ENCODE results near the gene CALN1. TPM values are rescaled to one million over a fixed set of nuclear protein-coding genes. Genes with fewer than 3 reads are reported as not detected.

CALN1 gene
- total RNA-seq, 1 experiment from 2014 or later, result not detected

GRCh38 chr7:71772779-71773178 lies 639.4 kb downstream of the CALN1 start:
- no peaks in the 10 kb centered on the region for H4K20me1 ChIP-seq (ENCODE audit: insufficient read depth, low read depth, low read length)

DNA sequence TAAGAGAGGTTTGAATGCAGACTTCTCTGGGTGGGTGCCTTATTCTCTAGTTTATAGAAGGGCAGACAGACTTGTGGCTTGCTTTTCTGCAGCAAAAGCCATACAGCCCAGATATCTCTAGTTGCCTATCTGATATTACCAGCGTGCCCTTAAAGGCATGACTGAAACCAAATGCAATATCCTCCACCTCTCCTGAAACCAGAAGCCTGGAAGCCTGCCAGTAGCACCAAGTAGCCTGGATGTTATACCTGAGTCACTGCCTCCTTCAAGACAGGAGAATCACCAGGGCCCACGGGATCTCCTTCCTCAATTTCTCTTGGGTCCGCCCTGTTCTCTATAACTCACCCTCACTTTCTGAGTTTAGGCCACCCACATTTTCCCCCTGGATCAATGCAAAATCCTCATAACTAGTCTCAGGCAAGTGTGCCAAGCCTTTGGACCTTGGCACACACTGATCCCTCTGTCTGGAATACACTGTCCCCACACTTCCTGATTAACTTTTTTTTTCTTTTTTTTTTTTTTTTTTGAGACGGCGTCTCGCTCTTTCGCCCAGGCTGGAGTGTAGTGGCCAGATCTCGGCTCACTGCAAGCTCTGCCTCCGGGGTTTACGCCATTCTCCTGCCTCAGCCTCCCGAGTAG lies 641.8 kb downstream of the CALN1 start:
- no peaks in the 10 kb centered on the region for H3K9me2 ChIP-seq (replicated peaks; ENCODE audit: insufficient read depth, low read length)
- no peak overlapping the region for H3K27ac ChIP-seq (ENCODE audit: low read length)
- no peak overlapping the region for H3K9ac ChIP-seq (ENCODE audit: low read length)
- no peaks in the 10 kb centered on the region for H3K27me3 ChIP-seq (ENCODE audit: low read length)
- H3K4me2 ChIP-seq (ENCODE audit: low read depth, low read length, poor library complexity, severe bottlenecking), result no peak overlapping the region
- no peaks in the 10 kb centered on the region for H3K36me3 ChIP-seq (ENCODE audit: insufficient read depth, low read length)
- no peaks in the 10 kb centered on the region for H3K79me2 ChIP-seq (ENCODE audit: low read length)
- H3K4me3 ChIP-seq (ENCODE audit: low read length), result no peak overlapping the region
- no peaks in the 10 kb centered on the region for H3K9me3 ChIP-seq (ENCODE audit: low read length)
- H4K20me1 ChIP-seq (ENCODE audit: insufficient read depth, low read depth, low read length), result no peaks in the 10 kb centered on the region
- H3K4me1 ChIP-seq (ENCODE audit: low read length), result no peaks in the 10 kb centered on the region
- no peak overlapping the region for H2AFZ ChIP-seq (ENCODE audit: low read length)
- no peak for DNase-seq

More at GRCh38 chr7:71772779-71773178, 639.4 kb downstream of the CALN1 start:
- H3K27me3 ChIP-seq (ENCODE audit: low read length), result no peaks in the 10 kb centered on the region
- no peaks in the 10 kb centered on the region for H3K9me3 ChIP-seq (ENCODE audit: low read length)
- H3K4me1 ChIP-seq (ENCODE audit: low read length), result no peaks in the 10 kb centered on the region
- no peak overlapping the region for H3K4me2 ChIP-seq (ENCODE audit: low read depth, low read length, poor library complexity, severe bottlenecking)
- no peaks in the 10 kb centered on the region for H3K79me2 ChIP-seq (ENCODE audit: low read length)
- no peaks in the 10 kb centered on the region for H3K36me3 ChIP-seq (ENCODE audit: insufficient read depth, low read length)
- H3K9ac ChIP-seq (ENCODE audit: low read length), result no peak overlapping the region
- DNase-seq, result no peak
- H3K4me3 ChIP-seq (ENCODE audit: low read length), result no peak overlapping the region
- no peaks in the 10 kb centered on the region for H3K9me2 ChIP-seq (replicated peaks; ENCODE audit: insufficient read depth, low read length)
- no peak overlapping the region for H3K27ac ChIP-seq (ENCODE audit: low read length)
- no peak overlapping the region for H2AFZ ChIP-seq (ENCODE audit: low read length)

GRCh38 chr7:71769326-71769725 lies 642.8 kb downstream of the CALN1 start:
- Histone ChIP-seq H3K36me3 (ENCODE audit: insufficient read depth, low read length) (no peaks in the 10 kb centered on the region), H3K4me1 (ENCODE audit: low read length) (no peaks in the 10 kb centered on the region), H2AFZ (ENCODE audit: low read length) (no peak overlapping the region), H3K4me2 (ENCODE audit: low read depth, low read length, poor library complexity, severe bottlenecking) (no peak overlapping the region), H3K79me2 (ENCODE audit: low read length) (no peaks in the 10 kb centered on the region), H3K27ac (ENCODE audit: low read length) (no peak overlapping the region), H3K27me3 (ENCODE audit: low read length) (no peaks in the 10 kb centered on the region), H3K4me3 (ENCODE audit: low read length) (no peak overlapping the region), H4K20me1 (ENCODE audit: insufficient read depth, low read depth, low read length) (no peaks in the 10 kb centered on the region), H3K9ac (ENCODE audit: low read length) (no peak overlapping the region), H3K9me3 (ENCODE audit: low read length) (peaks cover 4% of the 10 kb centered on the region), H3K9me2 (replicated peaks; ENCODE audit: insufficient read depth, low read length) (no peaks in the 10 kb centered on the region)
- no peak for DNase-seq

DNA sequence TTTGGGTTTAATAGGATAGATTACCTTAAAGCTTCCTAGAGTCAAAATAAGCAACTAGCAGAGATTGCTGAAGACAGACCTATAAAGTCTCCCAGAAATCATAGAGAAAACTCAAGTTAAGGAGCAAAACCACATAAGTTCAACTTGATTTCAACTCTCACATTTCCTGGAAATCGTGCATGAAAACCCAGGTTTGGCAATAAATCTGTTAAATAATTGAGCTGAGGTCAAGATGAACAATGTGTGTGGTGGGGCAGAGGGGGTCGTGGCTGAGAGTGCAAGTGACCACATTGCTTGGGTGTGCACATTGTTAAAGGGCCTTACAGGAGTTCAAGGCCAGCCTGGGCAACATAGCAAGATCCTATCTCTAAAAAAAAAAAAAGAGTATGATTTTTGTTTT lies 643.7 kb downstream of the CALN1 start:
- Histone ChIP-seq H3K27me3 (ENCODE audit: low read length) (no peaks in the 10 kb centered on the region), H3K4me3 (ENCODE audit: low read length) (no peak overlapping the region), H3K9me3 (ENCODE audit: low read length) (peaks cover 4% of the 10 kb centered on the region), H3K9me2 (replicated peaks; ENCODE audit: insufficient read depth, low read length) (no peaks in the 10 kb centered on the region), H3K36me3 (ENCODE audit: insufficient read depth, low read length) (no peaks in the 10 kb centered on the region), H2AFZ (ENCODE audit: low read length) (no peak overlapping the region), H4K20me1 (ENCODE audit: insufficient read depth, low read depth, low read length) (no peaks in the 10 kb centered on the region), H3K9ac (ENCODE audit: low read length) (no peak overlapping the region), H3K79me2 (ENCODE audit: low read length) (no peaks in the 10 kb centered on the region), H3K4me1 (ENCODE audit: low read length) (no peaks in the 10 kb centered on the region), H3K27ac (ENCODE audit: low read length) (no peak overlapping the region), H3K4me2 (ENCODE audit: low read depth, low read length, poor library complexity, severe bottlenecking) (no peak overlapping the region)
- DNase-seq, result no peak

DNA sequence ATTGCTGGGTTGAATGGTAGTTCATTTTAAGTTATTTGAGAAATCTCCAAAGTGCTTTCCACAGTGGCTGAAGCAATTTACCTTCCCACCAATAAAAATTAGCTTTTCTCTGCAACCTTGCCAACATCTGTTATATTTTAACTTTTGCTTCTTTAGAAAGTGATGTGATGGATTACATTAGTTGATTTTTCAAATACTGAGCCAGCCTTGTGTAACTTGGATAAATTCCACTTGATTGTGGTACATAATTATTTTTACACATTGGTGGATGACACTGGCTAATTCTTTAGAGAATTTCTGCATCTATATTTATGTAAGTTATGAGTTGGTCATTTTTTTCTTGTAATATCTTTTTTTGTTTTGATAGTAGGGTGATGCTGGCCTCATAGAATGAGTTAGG lies 646.1 kb downstream of the CALN1 start:
- no peak overlapping the region for H3K4me2 ChIP-seq (ENCODE audit: low read depth, low read length, poor library complexity, severe bottlenecking)
- H4K20me1 ChIP-seq (ENCODE audit: insufficient read depth, low read depth, low read length), result no peaks in the 10 kb centered on the region
- no peaks in the 10 kb centered on the region for H3K4me1 ChIP-seq (ENCODE audit: low read length)
- H3K9me3 ChIP-seq (ENCODE audit: low read length), result peaks cover 9% of the 10 kb centered on the region
- H3K79me2 ChIP-seq (ENCODE audit: low read length), result no peaks in the 10 kb centered on the region
- DNase-seq, result no peak
- H3K9ac ChIP-seq (ENCODE audit: low read length), result no peak overlapping the region
- H3K4me3 ChIP-seq (ENCODE audit: low read length), result no peak overlapping the region
- no peaks in the 10 kb centered on the region for H3K9me2 ChIP-seq (replicated peaks; ENCODE audit: insufficient read depth, low read length)
- no peaks in the 10 kb centered on the region for H3K36me3 ChIP-seq (ENCODE audit: insufficient read depth, low read length)
- no peak overlapping the region for H2AFZ ChIP-seq (ENCODE audit: low read length)
- no peak overlapping the region for H3K27ac ChIP-seq (ENCODE audit: low read length)
- H3K27me3 ChIP-seq (ENCODE audit: low read length), result no peaks in the 10 kb centered on the region

- Histone ChIP-seq H4K20me1 (ENCODE audit: insufficient read depth, low read depth, low read length) (no peaks in the 10 kb centered on the region), H2AFZ (ENCODE audit: low read length) (no peak overlapping the region), H3K4me2 (ENCODE audit: low read depth, low read length, poor library complexity, severe bottlenecking) (no peak overlapping the region), H3K4me3 (ENCODE audit: low read length) (no peak overlapping the region), H3K79me2 (ENCODE audit: low read length) (no peaks in the 10 kb centered on the region), H3K27me3 (ENCODE audit: low read length) (no peaks in the 10 kb centered on the region), H3K9me2 (replicated peaks; ENCODE audit: insufficient read depth, low read length) (no peaks in the 10 kb centered on the region), H3K27ac (ENCODE audit: low read length) (no peak overlapping the region), H3K9ac (ENCODE audit: low read length) (no peak overlapping the region), H3K9me3 (ENCODE audit: low read length) (peaks cover 9% of the 10 kb centered on the region), H3K36me3 (ENCODE audit: insufficient read depth, low read length) (no peaks in the 10 kb centered on the region), H3K4me1 (ENCODE audit: low read length) (no peaks in the 10 kb centered on the region)
- DNase-seq, result no peak
Observed at GRCh38 chr7:71761336-71761735, 650.8 kb downstream of the CALN1 start.

DNA sequence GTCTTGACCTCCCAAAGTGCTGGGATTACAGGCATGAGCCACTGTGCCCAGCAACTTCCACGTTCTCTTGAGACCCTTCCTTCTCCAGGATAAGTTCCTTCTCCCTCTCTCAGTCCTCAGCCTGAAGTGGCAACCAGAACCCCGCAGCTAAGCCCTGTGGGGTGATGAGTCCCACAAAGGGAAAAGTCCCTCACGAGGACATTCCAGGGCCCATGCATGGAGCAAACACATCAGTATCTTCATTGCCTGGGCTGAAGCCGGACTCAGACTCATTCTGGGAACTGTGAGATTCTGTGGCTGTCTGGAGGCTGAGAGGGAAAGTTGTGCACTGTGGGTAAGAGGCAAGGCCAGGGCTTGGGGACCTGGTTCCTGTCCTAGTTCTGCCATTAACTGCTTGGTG lies 657.3 kb downstream of the CALN1 start:
- no peak overlapping the region for H3K4me2 ChIP-seq (ENCODE audit: low read depth, low read length, poor library complexity, severe bottlenecking)
- no peak overlapping the region for H3K27ac ChIP-seq (ENCODE audit: low read length)
- no peak for DNase-seq
- no peak overlapping the region for H3K9ac ChIP-seq (ENCODE audit: low read length)
- H3K4me1 ChIP-seq (ENCODE audit: low read length), result no peaks in the 10 kb centered on the region
- no peaks in the 10 kb centered on the region for H3K79me2 ChIP-seq (ENCODE audit: low read length)
- no peaks in the 10 kb centered on the region for H4K20me1 ChIP-seq (ENCODE audit: insufficient read depth, low read depth, low read length)
- no peaks in the 10 kb centered on the region for H3K9me2 ChIP-seq (replicated peaks; ENCODE audit: insufficient read depth, low read length)
- no peaks in the 10 kb centered on the region for H3K27me3 ChIP-seq (ENCODE audit: low read length)
- H3K4me3 ChIP-seq (ENCODE audit: low read length), result no peak overlapping the region
- no peaks in the 10 kb centered on the region for H3K36me3 ChIP-seq (ENCODE audit: insufficient read depth, low read length)
- no peak overlapping the region for H2AFZ ChIP-seq (ENCODE audit: low read length)
- H3K9me3 ChIP-seq (ENCODE audit: low read length), result no peaks in the 10 kb centered on the region; the same call in 1 of the 2 replicates

- Histone ChIP-seq H3K9ac (ENCODE audit: low read length) (no peak overlapping the region), H2AFZ (ENCODE audit: low read length) (no peak overlapping the region), H4K20me1 (ENCODE audit: insufficient read depth, low read depth, low read length) (no peaks in the 10 kb centered on the region), H3K4me3 (ENCODE audit: low read length) (no peak overlapping the region), H3K4me2 (ENCODE audit: low read depth, low read length, poor library complexity, severe bottlenecking) (no peak overlapping the region), H3K9me3 (ENCODE audit: low read length) (no peaks in the 10 kb centered on the region; the same call in 1 of the 2 replicates), H3K4me1 (ENCODE audit: low read length) (no peaks in the 10 kb centered on the region), H3K9me2 (replicated peaks; ENCODE audit: insufficient read depth, low read length) (no peaks in the 10 kb centered on the region), H3K27me3 (ENCODE audit: low read length) (no peaks in the 10 kb centered on the region), H3K36me3 (ENCODE audit: insufficient read depth, low read length) (no peaks in the 10 kb centered on the region), H3K79me2 (ENCODE audit: low read length) (no peaks in the 10 kb centered on the region), H3K27ac (ENCODE audit: low read length) (no peak overlapping the region)
- DNase-seq, result no peak
Observed at GRCh38 chr7:71753956-71754664, 658.0 kb downstream of the CALN1 start.
